ENCODE measurements around the gene FRMD4B. TPM values are rescaled to one million over a fixed set of nuclear protein-coding genes. Genes with fewer than 3 reads are reported as not detected.

FRMD4B gene
- total and polyA plus RNA-seq, 2 experiments from 2014 or later: 6.4 to 12.8 TPM

- Histone ChIP-seq H3K27ac (ENCODE audit: low read depth) (no peak overlapping the region), H3K4me3 (no peak overlapping the region), H3F3A (replicated peaks; ENCODE audit: low read depth) (no peaks in the 10 kb centered on the region), H3K79me2 (replicated peaks; ENCODE audit: insufficient read depth) (no peaks in the 10 kb centered on the region), H4K20me1 (replicated peaks; ENCODE audit: insufficient read depth) (no peaks in the 10 kb centered on the region), H3K36me3 (ENCODE audit: insufficient read depth) (no peaks in the 10 kb centered on the region), H3K4me2 (no peak overlapping the region), H3K27me3 (ENCODE audit: insufficient read depth) (no peaks in the 10 kb centered on the region), H2AFZ (no peak overlapping the region), H3K4me1 (ENCODE audit: insufficient read depth) (no peaks in the 10 kb centered on the region), H3K9me2 (ENCODE audit: insufficient read depth) (no peaks in the 10 kb centered on the region)
- peaks cover 1% of the 10 kb centered on the region for H3K27me3 Mint-ChIP-seq (ENCODE audit: insufficient read depth, low read depth, poor library complexity)
- H3K4me1 Mint-ChIP-seq: no peaks in the 10 kb centered on the region
- no peaks in the 10 kb centered on the region for H3K36me3 Mint-ChIP-seq (ENCODE audit: low read depth)
- no peak for DNase-seq (ENCODE audit: low spot score)
- H3K9me3 Mint-ChIP-seq: no peaks in the 10 kb centered on the region
- TF ChIP-seq EZH2 (IDR thresholded peaks at IDR 0.05; ENCODE audit: low read depth, unreplicated experiment): no peak
- no peak for TF ChIP-seq EZH2phosphoT487 (IDR thresholded peaks at IDR 0.05; ENCODE audit: unreplicated experiment)
- no peak for TF ChIP-seq NANOG (IDR thresholded peaks at IDR 0.05; ENCODE audit: borderline replicate concordance)
- TF ChIP-seq, protein P1, sequence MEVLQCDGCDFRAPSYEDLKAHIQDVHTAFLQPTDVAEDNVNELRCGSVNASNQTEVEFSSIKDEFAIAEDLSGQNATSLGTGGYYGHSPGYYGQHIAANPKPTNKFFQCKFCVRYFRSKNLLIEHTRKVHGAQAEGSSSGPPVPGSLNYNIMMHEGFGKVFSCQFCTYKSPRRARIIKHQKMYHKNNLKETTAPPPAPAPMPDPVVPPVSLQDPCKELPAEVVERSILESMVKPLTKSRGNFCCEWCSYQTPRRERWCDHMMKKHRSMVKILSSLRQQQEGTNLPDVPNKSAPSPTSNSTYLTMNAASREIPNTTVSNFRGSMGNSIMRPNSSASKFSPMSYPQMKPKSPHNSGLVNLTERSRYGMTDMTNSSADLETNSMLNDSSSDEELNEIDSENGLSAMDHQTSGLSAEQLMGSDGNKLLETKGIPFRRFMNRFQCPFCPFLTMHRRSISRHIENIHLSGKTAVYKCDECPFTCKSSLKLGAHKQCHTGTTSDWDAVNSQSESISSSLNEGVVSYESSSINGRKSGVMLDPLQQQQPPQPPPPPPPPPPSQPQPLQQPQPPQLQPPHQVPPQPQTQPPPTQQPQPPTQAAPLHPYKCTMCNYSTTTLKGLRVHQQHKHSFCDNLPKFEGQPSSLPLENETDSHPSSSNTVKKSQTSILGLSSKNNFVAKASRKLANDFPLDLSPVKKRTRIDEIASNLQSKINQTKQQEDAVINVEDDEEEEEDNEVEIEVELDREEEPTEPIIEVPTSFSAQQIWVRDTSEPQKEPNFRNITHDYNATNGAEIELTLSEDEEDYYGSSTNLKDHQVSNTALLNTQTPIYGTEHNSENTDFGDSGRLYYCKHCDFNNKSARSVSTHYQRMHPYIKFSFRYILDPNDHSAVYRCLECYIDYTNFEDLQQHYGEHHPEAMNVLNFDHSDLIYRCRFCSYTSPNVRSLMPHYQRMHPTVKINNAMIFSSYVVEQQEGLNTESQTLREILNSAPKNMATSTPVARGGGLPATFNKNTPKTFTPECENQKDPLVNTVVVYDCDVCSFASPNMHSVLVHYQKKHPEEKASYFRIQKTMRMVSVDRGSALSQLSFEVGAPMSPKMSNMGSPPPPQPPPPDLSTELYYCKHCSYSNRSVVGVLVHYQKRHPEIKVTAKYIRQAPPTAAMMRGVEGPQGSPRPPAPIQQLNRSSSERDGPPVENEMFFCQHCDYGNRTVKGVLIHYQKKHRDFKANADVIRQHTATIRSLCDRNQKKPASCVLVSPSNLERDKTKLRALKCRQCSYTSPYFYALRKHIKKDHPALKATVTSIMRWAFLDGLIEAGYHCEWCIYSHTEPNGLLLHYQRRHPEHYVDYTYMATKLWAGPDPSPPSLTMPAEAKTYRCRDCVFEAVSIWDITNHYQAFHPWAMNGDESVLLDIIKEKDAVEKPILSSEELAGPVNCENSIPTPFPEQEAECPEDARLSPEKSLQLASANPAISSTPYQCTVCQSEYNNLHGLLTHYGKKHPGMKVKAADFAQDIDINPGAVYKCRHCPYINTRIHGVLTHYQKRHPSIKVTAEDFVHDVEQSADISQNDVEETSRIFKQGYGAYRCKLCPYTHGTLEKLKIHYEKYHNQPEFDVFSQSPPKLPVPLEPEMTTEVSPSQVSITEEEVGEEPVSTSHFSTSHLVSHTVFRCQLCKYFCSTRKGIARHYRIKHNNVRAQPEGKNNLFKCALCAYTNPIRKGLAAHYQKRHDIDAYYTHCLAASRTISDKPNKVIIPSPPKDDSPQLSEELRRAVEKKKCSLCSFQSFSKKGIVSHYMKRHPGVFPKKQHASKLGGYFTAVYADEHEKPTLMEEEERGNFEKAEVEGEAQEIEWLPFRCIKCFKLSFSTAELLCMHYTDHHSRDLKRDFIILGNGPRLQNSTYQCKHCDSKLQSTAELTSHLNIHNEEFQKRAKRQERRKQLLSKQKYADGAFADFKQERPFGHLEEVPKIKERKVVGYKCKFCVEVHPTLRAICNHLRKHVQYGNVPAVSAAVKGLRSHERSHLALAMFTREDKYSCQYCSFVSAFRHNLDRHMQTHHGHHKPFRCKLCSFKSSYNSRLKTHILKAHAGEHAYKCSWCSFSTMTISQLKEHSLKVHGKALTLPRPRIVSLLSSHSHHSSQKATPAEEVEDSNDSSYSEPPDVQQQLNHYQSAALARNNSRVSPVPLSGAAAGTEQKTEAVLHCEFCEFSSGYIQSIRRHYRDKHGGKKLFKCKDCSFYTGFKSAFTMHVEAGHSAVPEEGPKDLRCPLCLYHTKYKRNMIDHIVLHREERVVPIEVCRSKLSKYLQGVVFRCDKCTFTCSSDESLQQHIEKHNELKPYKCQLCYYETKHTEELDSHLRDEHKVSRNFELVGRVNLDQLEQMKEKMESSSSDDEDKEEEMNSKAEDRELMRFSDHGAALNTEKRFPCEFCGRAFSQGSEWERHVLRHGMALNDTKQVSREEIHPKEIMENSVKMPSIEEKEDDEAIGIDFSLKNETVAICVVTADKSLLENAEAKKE (CRISPR knock-in tag; IDR thresholded peaks at IDR 0.05): no peak
- TF ChIP-seq ZNF331 (CRISPR knock-in tag; IDR thresholded peaks at IDR 0.05; ENCODE audit: low read depth): no peak
- no peak for TF ChIP-seq REST (IDR thresholded peaks at IDR 0.05; ENCODE audit: unreplicated experiment)
- no peak for TF ChIP-seq POLR2AphosphoS5 (IDR thresholded peaks at IDR 0.05; ENCODE audit: low read depth)
- TF ChIP-seq, protein P2, sequence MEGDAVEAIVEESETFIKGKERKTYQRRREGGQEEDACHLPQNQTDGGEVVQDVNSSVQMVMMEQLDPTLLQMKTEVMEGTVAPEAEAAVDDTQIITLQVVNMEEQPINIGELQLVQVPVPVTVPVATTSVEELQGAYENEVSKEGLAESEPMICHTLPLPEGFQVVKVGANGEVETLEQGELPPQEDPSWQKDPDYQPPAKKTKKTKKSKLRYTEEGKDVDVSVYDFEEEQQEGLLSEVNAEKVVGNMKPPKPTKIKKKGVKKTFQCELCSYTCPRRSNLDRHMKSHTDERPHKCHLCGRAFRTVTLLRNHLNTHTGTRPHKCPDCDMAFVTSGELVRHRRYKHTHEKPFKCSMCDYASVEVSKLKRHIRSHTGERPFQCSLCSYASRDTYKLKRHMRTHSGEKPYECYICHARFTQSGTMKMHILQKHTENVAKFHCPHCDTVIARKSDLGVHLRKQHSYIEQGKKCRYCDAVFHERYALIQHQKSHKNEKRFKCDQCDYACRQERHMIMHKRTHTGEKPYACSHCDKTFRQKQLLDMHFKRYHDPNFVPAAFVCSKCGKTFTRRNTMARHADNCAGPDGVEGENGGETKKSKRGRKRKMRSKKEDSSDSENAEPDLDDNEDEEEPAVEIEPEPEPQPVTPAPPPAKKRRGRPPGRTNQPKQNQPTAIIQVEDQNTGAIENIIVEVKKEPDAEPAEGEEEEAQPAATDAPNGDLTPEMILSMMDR (conservative IDR thresholded peaks at IDR 0.05; ENCODE audit: low read depth in 2 of 2): no peak
- TF ChIP-seq ZNF114 (CRISPR knock-in tag; IDR thresholded peaks at IDR 0.05): no peak
- TF ChIP-seq ETS1 (IDR thresholded peaks at IDR 0.05): no peak
- TF ChIP-seq STAT1 (IDR thresholded peaks at IDR 0.05; ENCODE audit: unreplicated experiment): no peak
- no peak for TF ChIP-seq JUNB (IDR thresholded peaks at IDR 0.05; ENCODE audit: unreplicated experiment)
- no peak for TF ChIP-seq CREB1 (CRISPR knock-in tag; IDR thresholded peaks at IDR 0.05; ENCODE audit: low read depth)
- no peak overlapping the region for H3K4me3 Mint-ChIP-seq
- H3K27ac Mint-ChIP-seq: no peak overlapping the region
- no peak for ATAC-seq
Measured at GRCh38 chr3:69266585-69266984, 119.3 kb downstream of the FRMD4B start.
